Kidney epithelial cell (primary cell): ENCODE results near the gene SOX6. TPM values are rescaled to one million over a fixed set of nuclear protein-coding genes. Genes with fewer than 3 reads are reported as not detected.

Experiments used
- DNase-seq: peaks from one replicate; pipeline ENCODE4 v3.0.0-alpha.2; 2010; ENCODE audit warnings: low read depth
- H3K27me3 ChIP-seq: 2 replicates; pipeline ENCODE4 v1.6.0; 2011; ENCODE audit warnings: low read length; ENCODE audit not compliant: control insufficient read depth, insufficient read depth
- H3K36me3 ChIP-seq: 2 replicates; pipeline ENCODE4 v1.5.1; 2011; ENCODE audit warnings: low read length; ENCODE audit not compliant: control insufficient read depth, insufficient read depth
- H3K4me3 ChIP-seq: 2 replicates; pipeline ENCODE4 v1.5.1; 2011; ENCODE audit warnings: low read depth, mild to moderate bottlenecking, control low read depth, low read length
- total RNA-seq: library from RNA; depleted of rRNA; stranded (reverse); fragments of >200 nt; gene quantifications from 2 replicates; pipeline ENCODE4 v1.2.3, GENCODE V29; 2015
- TF ChIP-seq, protein P1 (sequence below): IDR thresholded peaks from 2 replicates; pipeline ENCODE4 v1.5.1; 2011; ENCODE audit warnings: mild to moderate bottlenecking, moderate library complexity, low read length, control low read depth, inconsistent platforms; ENCODE audit not compliant: insufficient read depth, poor library complexity, severe bottlenecking

SOX6 gene
- total RNA-seq, 1 donor from 2014 or later, result 2.7 TPM

DNA sequence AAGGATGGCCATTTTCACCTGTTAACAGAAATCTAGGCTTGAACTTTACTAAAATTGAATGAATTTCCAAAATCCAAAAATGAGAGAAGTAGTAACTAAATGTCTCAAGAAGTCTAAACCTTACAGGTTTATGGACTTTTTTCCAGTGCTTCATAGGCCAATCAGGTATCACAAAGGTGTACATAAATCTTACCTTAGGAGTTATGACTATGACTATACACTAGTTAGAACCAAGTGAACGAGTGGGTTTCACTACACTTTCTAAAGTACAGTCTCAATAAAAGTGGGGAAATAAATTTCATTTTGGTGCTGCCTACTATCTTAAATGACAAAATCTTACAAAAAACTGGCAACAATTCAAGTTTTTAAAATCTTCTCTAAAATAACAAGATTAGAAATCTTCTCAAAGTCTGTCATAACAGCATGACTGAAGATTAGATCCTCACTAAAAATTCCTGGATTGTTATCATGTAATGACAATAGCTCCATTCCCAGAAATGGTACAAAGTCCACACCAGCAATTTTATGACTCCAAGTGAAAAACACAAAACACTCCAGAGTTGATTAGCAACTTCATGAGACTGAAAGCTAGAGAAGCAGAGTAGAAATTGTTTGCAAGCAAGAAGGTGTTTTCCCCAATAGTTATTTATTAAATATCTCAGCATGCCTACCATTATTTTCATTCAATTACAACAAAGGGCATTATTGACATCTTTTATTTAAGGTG, 20.9 kb downstream of the SOX6 start:
- no peak for DNase-seq
- Histone ChIP-seq H3K36me3 (no peaks in the 10 kb centered on the region), H3K27me3 (no peaks in the 10 kb centered on the region), H3K4me3 (no peak overlapping the region)
- TF ChIP-seq, protein P1, sequence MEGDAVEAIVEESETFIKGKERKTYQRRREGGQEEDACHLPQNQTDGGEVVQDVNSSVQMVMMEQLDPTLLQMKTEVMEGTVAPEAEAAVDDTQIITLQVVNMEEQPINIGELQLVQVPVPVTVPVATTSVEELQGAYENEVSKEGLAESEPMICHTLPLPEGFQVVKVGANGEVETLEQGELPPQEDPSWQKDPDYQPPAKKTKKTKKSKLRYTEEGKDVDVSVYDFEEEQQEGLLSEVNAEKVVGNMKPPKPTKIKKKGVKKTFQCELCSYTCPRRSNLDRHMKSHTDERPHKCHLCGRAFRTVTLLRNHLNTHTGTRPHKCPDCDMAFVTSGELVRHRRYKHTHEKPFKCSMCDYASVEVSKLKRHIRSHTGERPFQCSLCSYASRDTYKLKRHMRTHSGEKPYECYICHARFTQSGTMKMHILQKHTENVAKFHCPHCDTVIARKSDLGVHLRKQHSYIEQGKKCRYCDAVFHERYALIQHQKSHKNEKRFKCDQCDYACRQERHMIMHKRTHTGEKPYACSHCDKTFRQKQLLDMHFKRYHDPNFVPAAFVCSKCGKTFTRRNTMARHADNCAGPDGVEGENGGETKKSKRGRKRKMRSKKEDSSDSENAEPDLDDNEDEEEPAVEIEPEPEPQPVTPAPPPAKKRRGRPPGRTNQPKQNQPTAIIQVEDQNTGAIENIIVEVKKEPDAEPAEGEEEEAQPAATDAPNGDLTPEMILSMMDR, result no peak

DNA sequence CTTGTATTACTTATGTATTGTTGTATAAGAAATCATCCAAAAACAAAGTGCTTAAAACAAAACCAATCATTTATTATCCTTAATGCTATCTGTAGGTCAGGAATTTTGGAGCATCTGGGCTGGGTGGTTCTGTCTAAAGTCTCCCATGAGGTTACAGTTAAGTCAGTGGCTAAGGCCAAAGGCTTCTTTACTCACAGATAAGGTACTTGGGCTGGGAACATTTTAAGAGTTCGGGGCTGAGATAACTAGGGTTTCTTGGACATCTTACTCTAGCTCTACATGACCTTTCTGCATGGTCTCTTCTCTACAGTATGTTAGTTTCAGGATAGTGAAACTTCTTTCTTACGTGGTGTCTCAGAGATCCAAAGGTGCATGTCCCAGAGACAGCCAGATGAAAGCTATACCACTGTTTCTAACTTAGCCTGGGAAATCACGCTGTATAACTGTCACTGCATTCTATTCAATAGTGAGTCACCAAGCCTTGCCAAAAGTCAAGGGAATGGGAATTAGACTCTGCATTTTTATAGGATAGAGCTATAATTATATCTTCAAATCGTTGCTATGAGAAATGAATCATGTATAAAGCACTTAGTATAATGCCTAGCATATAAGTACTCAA, 29.6 kb downstream of the SOX6 start:
- no peak for DNase-seq
- TF ChIP-seq, protein P1, result no peak
- H3K4me3 ChIP-seq, result no peak overlapping the region
- H3K36me3 ChIP-seq, result no peaks in the 10 kb centered on the region
- H3K27me3 ChIP-seq, result no peaks in the 10 kb centered on the region

DNA sequence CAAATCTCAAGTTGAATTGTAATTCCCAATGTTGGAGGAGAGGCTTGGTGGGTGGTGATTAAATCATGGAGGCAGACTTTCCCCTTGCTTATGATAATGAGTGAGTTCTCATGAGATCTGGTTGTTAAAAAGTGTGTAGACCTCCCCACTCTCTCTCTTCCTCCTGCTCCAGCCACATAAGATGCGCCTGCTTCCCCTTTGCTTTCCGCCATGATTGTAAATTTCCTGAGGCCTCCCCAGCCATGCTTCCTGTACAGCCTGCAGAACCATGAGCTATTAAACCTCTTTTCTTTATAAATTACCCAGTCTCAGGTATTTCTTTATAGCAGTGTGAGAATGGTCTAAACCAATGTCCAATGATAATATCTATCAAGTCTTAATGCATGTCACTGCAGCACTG, 34.2 kb downstream of the SOX6 start:
- TF ChIP-seq, protein P1, result no peak
- no peaks in the 10 kb centered on the region for H3K36me3 ChIP-seq
- H3K27me3 ChIP-seq, result no peaks in the 10 kb centered on the region
- no peak for DNase-seq
- no peak overlapping the region for H3K4me3 ChIP-seq

DNA sequence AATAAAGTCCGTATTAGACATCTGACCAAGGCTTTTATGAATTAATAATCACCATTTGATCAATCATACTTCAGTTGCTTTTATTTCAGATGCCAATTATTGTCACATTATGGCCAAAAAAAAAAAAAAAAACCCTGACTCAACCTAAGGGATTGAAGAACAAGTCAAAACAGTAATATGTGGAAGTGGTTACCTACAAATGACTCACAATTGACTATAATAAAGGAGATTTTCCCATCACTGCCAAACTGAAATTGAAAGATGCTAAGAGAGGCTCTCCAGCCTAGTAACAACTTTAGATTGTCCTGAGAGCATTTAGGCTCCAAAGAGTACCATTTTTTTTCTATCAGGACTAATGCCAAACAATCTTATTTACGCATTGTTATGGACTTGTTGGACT, 35.2 kb downstream of the SOX6 start:
- Histone ChIP-seq H3K4me3 (no peak overlapping the region), H3K27me3 (no peaks in the 10 kb centered on the region), H3K36me3 (no peaks in the 10 kb centered on the region)
- DNase-seq, result no peak
- TF ChIP-seq, protein P1, result no peak

DNA sequence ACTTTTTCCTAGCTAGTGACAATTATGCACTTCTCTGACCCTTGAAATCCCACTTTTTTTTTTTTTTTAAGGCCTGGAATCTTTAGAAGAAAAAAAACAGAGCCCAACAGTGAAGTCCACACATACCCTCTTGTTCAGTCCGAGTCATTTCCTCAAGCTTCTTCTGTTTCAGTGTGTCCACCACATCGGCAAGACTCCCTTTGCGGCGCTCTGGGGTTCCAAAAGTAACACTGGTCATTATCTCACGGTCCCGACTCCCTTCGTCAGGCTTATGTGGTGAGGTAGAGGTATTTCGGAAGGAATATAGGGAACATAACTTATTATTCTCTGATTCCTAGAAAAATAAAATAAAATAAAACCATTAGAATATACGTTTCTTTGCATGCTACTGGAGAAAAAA, 38.0 kb downstream of the SOX6 start:
- no peak for DNase-seq
- no peak overlapping the region for H3K4me3 ChIP-seq
- H3K36me3 ChIP-seq, result no peaks in the 10 kb centered on the region
- TF ChIP-seq, protein P1, result no peak
- no peaks in the 10 kb centered on the region for H3K27me3 ChIP-seq
